Measurements from ENCODE around the gene GPR26.
A peak's percentile ranks its signal among the peaks of the same experiment; 100 is the strongest.

The GPR26 gene

GRCh38 chr10:123648595-123648994 is 17.6 kb upstream of the GPR26 start:
- DNase-seq (ENCODE audit: low read depth), result no peak

GRCh38 chr10:123649676-123650075 is 16.5 kb upstream of the GPR26 start:
- no peak for DNase-seq (ENCODE audit: low read depth)

GRCh38 chr10:123651421-123652047 is 14.6 kb upstream of the GPR26 start:
- no peak for DNase-seq (ENCODE audit: low read depth)

GRCh38 chr10:123655751-123656150 is 10.4 kb upstream of the GPR26 start:
- peak; percentile 58 for DNase-seq (ENCODE audit: low read depth)

- DNase-seq (ENCODE audit: low read depth), result no peak
Measured at GRCh38 chr10:123663522-123663921, 2.6 kb upstream of the GPR26 start.

- no peak for DNase-seq (ENCODE audit: low read depth)
Measured at GRCh38 chr10:123665491-123666286, 466 bp upstream of the GPR26 start.

GRCh38 chr10:123669886-123670285 is 3.7 kb downstream of the GPR26 start:
- peak; percentile 50 for DNase-seq (ENCODE audit: low read depth)

- no peak for DNase-seq (ENCODE audit: low read depth)
Measured at GRCh38 chr10:123673198-123673597, 7.0 kb downstream of the GPR26 start.

- no peak for DNase-seq (ENCODE audit: low read depth)
Measured at GRCh38 chr10:123674741-123675140, 8.6 kb downstream of the GPR26 start.

- no peak for DNase-seq (ENCODE audit: low read depth)
Measured at GRCh38 chr10:123675811-123676210, 9.7 kb downstream of the GPR26 start.

GRCh38 chr10:123677556-123677955 is 11.4 kb downstream of the GPR26 start:
- DNase-seq (ENCODE audit: low read depth), result no peak

- DNase-seq (ENCODE audit: low read depth), result no peak
Measured at GRCh38 chr10:123678376-123678775, 12.2 kb downstream of the GPR26 start.

- DNase-seq (ENCODE audit: low read depth), result no peak
Measured at GRCh38 chr10:123681285-123681684, 15.1 kb downstream of the GPR26 start.

- DNase-seq (ENCODE audit: low read depth), result no peak
Measured at GRCh38 chr10:123682477-123682876, 16.3 kb downstream of the GPR26 start.

- no peak for DNase-seq (ENCODE audit: low read depth)
Measured at GRCh38 chr10:123683459-123683858, 17.3 kb downstream of the GPR26 start.

GRCh38 chr10:123683865-123684264 is 17.7 kb downstream of the GPR26 start:
- no peak for DNase-seq (ENCODE audit: low read depth)

- no peak for DNase-seq (ENCODE audit: low read depth)
Measured at GRCh38 chr10:123685260-123685659, 19.1 kb downstream of the GPR26 start.

- no peak for DNase-seq (ENCODE audit: low read depth)
Measured at GRCh38 chr10:123687758-123688157, 21.6 kb downstream of the GPR26 start.

- DNase-seq (ENCODE audit: low read depth), result no peak
Measured at GRCh38 chr10:123689880-123690279, 23.7 kb downstream of the GPR26 start.

- no peak for DNase-seq (ENCODE audit: low read depth)
Measured at GRCh38 chr10:123703195-123703790, 37.1 kb downstream of the GPR26 start.

GRCh38 chr10:123704076-123704475 is 37.9 kb downstream of the GPR26 start:
- DNase-seq (ENCODE audit: low read depth), result no peak

- no peak for DNase-seq (ENCODE audit: low read depth)
Measured at GRCh38 chr10:123704812-123705211, 38.7 kb downstream of the GPR26 start.

GRCh38 chr10:123706236-123706635 is 40.1 kb downstream of the GPR26 start:
- DNase-seq (ENCODE audit: low read depth), result no peak
